Stimulated activated CD4-positive, alpha-beta T cell treated with anti-CD3 and anti-CD28 coated beads, TNF-alpha, amount 100 ng/mL, for 1 hour (primary cell): ENCODE measurements around the gene MAP7.
"Not testable (repeated sequence)": the region's sequence is repeated elsewhere in the genome, so short reads cannot be mapped to it uniquely, and the experiment has no call there.

Source experiments
- DNase-seq, 3 donors: peaks; one replicate each; pipeline ENCODE4 v3.0.0-alpha.2; 2020; ENCODE audit warnings: low read depth in 3 of 3, low spot score in 1 of 3

The MAP7 gene

DNA sequence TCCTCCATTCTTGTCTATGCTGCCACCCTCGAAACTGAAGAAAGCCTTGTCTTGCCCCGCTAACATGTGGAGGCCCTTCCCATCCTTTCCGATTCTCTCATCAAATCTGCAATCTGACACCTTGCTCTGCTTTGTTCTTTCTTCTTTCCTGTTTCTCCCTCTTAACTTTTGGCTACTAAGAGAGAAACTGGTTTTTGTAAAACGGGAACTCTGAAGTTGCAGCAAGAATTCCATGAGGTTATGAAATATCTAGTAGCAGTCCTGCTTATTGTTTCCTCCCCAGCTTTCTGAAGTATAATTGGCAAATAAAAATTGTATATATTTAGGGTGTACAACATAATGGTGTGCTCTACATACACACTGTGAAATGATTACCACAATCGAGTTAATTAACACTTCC lies 80.2 kb downstream of the MAP7 start:
- no peak for DNase-seq

- no peak for DNase-seq
Measured at GRCh38 chr6:136469154-136469553, 81.1 kb downstream of the MAP7 start.

- no peak for DNase-seq
Measured at GRCh38 chr6:136468711-136469110, 81.5 kb downstream of the MAP7 start.

- DNase-seq, result no peak
Measured at GRCh38 chr6:136467186-136467585, 83.0 kb downstream of the MAP7 start.

- no peak for DNase-seq
Measured at GRCh38 chr6:136466777-136467176, 83.4 kb downstream of the MAP7 start.

GRCh38 chr6:136465766-136466303 lies 84.4 kb downstream of the MAP7 start:
- DNase-seq, result no peak

- no peak for DNase-seq
Measured at GRCh38 chr6:136464874-136465273, 85.3 kb downstream of the MAP7 start.

DNA sequence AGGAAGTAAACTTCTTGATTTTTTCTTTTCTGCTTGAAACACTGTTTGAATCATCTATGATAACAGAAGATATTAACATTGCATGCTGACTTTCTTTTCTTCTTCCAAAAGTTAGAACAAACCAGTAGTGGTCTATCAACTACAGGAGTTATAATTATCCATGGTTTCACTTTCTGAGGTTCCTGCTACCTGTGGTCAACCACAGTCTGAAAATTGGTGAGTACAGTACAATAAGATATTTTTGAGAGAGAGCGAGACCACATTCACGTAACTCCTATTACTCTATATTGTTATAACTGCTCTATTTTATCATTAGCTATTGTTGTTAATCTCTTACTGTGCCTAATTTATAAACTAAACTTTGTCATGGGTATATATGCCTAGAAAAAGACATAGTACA lies 86.1 kb downstream of the MAP7 start:
- no peak for DNase-seq

DNA sequence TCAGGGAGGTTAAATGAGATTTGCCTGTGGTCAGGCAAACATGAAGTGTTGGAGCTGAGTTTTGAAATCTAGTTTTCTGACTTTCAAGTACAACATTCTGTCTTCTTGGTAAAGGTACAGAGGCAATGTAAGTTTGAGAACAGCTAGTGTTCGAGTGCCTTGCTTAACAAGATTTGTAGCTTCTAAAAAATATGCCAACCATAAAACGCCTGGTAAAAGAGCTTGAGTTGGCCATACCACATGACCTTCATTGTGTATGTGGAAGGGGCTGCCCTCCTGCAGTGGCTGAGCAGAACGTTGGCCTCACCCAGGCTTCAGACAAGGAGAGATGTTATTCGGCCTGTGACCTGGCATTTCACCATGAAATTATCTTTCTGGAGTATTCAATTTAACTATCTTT lies 86.5 kb downstream of the MAP7 start:
- DNase-seq, result no peak

- no peak for DNase-seq
Measured at GRCh38 chr6:136446579-136447187, 103.5 kb downstream of the MAP7 start.

- DNase-seq, result no peak
Measured at GRCh38 chr6:136446145-136446544, 104.1 kb downstream of the MAP7 start.

DNA sequence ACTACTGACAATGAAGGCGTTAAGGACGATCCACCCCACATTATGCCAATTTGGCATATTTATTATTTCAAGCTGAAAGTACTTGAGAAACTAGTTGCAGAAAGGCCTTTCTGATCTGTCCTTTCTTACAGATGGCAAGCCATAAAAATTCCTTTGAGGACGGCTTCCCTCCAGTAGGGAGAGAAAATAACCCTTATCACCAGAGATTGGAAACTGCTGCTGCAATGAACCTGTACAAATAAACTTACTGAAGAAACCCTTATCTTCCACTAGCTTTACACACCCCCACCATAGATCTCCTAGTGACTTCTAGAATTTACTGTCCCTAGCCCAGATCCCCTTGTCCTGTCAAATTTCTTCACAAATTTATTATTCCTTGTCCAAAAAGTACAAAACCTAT lies 105.2 kb downstream of the MAP7 start:
- DNase-seq, result no peak

DNA sequence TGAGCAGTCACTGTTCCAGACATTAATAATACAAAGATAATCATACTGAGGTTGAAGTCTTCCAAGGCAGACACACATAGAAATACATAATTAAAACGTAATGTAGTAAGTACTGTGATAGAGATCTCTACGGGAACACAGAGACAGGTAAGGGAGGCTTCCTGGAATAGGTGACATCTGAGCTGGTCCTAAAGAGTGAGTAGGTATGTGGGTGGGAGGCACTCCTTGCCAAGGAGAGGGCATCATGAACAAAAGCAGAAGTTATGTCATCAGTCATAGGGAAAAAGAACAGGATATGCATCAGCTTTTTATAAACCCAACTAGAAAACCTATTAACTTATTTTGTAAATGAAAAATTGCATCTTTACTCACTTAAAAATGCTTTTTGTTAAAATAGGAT lies 110.0 kb downstream of the MAP7 start:
- no peak for DNase-seq

- DNase-seq, result no peak
Measured at GRCh38 chr6:136439514-136440190, 110.6 kb downstream of the MAP7 start.

GRCh38 chr6:136438441-136438840 lies 111.8 kb downstream of the MAP7 start:
- DNase-seq, result no peak

- DNase-seq, result no peak
Measured at GRCh38 chr6:136437246-136437645, 113.0 kb downstream of the MAP7 start.

GRCh38 chr6:136435101-136435500 lies 115.1 kb downstream of the MAP7 start:
- DNase-seq, result no peak

- not testable (repeated sequence) for DNase-seq
Measured at GRCh38 chr6:136431306-136431705, 118.9 kb downstream of the MAP7 start.

DNA sequence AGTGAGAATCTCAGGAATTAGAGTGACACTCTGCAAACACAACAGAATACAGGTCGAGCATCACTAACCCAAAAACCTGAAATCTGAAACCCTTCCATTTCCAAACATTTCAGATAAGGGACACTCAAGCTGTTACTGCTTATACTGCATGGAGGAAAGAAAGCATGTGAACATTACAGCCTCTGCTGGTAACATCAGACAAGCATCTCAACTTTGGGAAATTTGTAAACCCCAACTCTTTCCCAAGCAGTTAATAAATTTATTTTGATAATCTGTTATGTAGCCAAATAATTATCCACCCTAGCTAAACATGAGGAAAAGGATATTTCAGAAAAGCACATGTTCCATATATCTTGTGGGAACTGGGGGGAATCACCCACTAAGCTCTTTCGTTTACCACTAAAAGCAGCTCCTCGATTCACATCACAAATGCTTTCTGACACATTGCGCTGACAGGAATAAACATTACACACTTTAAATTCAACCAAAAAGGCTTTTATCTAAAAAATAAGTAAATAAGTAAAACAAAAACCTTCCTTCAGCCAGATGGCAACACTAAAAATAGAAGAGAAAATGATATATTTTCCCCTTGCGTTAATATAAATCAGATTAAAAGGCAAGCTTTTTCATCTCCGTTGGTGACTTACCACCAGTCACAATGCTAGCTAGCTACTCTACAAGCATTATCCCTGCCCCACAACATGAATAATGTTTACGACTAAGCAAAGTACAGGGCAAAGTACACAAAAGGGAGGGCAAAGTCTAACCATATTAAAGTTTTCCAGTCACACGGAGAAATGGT lies 120.8 kb downstream of the MAP7 start:
- no peak for DNase-seq

- DNase-seq, result no peak
Measured at GRCh38 chr6:136427378-136427717, 122.9 kb downstream of the MAP7 start.

DNA sequence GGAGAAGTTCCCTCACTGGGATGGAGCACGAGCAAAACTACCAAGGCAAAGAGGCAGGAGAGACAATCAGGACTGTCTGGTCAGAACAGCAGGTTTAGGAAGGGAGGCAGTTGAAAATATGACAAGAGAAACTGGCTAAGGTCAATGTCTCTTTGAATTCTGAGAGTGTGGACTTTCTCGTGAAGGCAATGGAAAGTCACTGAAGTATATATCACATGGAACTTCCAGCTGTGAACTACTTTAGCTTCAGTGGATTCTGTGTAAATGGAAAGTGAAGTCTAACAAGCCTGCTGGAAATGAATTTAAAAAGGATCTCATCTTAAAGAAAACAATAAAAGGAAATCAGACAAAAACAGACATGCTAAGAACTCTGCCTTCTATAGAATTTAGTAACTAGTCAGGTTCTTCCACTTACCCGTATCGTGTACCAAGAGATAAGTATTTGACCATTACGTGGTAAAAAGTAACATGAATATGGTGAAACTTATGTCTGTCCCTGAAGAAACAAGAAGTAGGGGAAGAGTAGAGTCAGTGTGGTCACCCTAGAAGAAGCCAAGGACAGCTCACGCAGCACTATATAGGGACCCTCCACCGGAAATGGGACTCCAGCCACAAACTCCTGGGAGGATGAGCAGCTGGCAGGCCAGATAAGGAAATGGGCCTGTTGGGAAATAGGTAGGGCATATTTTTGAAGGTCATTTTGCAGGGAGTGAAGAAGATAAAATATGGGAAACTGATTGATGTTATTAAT lies 123.4 kb downstream of the MAP7 start:
- no peak for DNase-seq
